ENCODE results near the gene ARHGAP26. TPM values are rescaled to one million over a fixed set of nuclear protein-coding genes. Genes with fewer than 3 reads are reported as not detected.

Gene ARHGAP26
- polyA plus RNA-seq, 3 donors: 26.5 to 56.8 (median 28.7) TPM

DNA sequence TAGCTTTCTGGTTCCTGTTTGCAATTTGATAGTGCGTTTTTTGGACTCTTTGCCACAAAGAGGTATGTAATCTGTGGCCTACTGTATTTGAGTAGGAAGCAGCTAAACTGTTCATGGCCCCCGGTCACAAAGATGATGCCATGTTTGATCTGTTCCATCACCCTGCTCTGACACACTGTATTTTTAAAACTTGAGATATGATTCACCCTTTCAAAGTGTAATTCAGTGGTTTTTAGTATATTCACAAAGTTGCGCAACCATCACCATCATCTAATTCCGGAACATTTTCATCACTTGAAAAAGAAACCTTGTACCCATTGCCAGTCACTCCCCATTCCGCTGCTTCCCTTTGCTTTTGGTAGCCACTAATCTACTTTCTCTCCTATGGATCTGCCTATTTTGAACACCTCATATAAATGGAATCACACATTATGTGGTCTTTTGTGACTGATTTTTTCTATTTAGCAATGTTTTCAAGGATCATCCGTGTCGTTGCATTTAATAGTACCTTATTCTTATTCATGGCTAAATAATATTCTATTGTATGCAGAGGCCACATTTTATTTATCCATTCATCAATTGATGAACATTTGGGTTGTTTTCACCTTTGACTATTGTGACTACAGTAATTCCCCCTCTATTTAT, 491.7 kb downstream of the ARHGAP26 start:
- H3K4me3 ChIP-seq (replicated peaks in 1 of 3; ENCODE audit: low read depth in 2 of 3, low read length in 3 of 3): no peak overlapping the region
- DNase-seq: peak; percentile 70 to 89 (median 82)
- H3K27me3 ChIP-seq (ENCODE audit: control insufficient read depth in 2 of 2, insufficient read depth in 2 of 2, low read length in 2 of 2): no peaks in the 10 kb centered on the region
- H3K9me3 ChIP-seq (replicated peaks in 1 of 2; ENCODE audit: control insufficient read depth in 1 of 2, insufficient read depth in 1 of 2, low read length in 2 of 2): peaks cover 0 to 4% of the 10 kb centered on the region in 2 donors
- TF ChIP-seq, protein P1, sequence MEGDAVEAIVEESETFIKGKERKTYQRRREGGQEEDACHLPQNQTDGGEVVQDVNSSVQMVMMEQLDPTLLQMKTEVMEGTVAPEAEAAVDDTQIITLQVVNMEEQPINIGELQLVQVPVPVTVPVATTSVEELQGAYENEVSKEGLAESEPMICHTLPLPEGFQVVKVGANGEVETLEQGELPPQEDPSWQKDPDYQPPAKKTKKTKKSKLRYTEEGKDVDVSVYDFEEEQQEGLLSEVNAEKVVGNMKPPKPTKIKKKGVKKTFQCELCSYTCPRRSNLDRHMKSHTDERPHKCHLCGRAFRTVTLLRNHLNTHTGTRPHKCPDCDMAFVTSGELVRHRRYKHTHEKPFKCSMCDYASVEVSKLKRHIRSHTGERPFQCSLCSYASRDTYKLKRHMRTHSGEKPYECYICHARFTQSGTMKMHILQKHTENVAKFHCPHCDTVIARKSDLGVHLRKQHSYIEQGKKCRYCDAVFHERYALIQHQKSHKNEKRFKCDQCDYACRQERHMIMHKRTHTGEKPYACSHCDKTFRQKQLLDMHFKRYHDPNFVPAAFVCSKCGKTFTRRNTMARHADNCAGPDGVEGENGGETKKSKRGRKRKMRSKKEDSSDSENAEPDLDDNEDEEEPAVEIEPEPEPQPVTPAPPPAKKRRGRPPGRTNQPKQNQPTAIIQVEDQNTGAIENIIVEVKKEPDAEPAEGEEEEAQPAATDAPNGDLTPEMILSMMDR (IDR thresholded peaks at IDR 0.05): no peak
- H3K4me3 Mint-ChIP-seq: peak overlapping the region in 1 of 2 donors; percentile 15
- peaks cover 0 to 10% (median 6%) of the 10 kb centered on the region in 7 donors for H3K9me3 Mint-ChIP-seq
- H3K27ac ChIP-seq (ENCODE audit: low read depth in 1 of 2, low read length in 2 of 2): peak overlapping the region in 1 of 2 donors; percentile 71
- H3K36me3 Mint-ChIP-seq: no peaks in the 10 kb centered on the region
- peaks cover 3 to 10% of the 10 kb centered on the region in 2 donors for H3K4me1 ChIP-seq (ENCODE audit: control insufficient read depth in 1 of 2, insufficient read depth in 2 of 2, low read length in 2 of 2)
- no peak overlapping the region for H2AFZ ChIP-seq (ENCODE audit: insufficient read depth, low read depth, low read length, poor library complexity, severe bottlenecking)
- H3K36me3 ChIP-seq (replicated peaks in 1 of 2; ENCODE audit: control insufficient read depth in 1 of 2, insufficient read depth in 2 of 2, low read length in 2 of 2): no peaks in the 10 kb centered on the region
- H3K27me3 Mint-ChIP-seq (ENCODE audit: low read depth in 3 of 3): no peaks in the 10 kb centered on the region
- intact Hi-C loops (cut with micrococcal nuclease): loop anchor here in 1 of 2 donors (10.0 kb wide), 2 partner anchors 47 to 257 kb away; no protein-coding TSS in a partner anchor
- no peak overlapping the region for H3K4me2 ChIP-seq (replicated peaks; ENCODE audit: extremely low read depth, low read length, poor library complexity, severe bottlenecking)
- peaks cover 18% of the 10 kb centered on the region for H3K4me1 Mint-ChIP-seq
- H3K79me2 ChIP-seq (ENCODE audit: insufficient read depth, low read length): no peaks in the 10 kb centered on the region
- no peaks in the 10 kb centered on the region for H4K20me1 ChIP-seq (ENCODE audit: insufficient read depth, low read length)
- peak overlapping the region; percentile 76 to 91 (median 87) for H3K27ac Mint-ChIP-seq
- WGBS (ENCODE audit: insufficient coverage): 33% methylated on average over 1 of the region's 7 CpGs
- H3K9ac ChIP-seq (ENCODE audit: insufficient read depth, low read length, poor library complexity, severe bottlenecking): no peak overlapping the region

DNA sequence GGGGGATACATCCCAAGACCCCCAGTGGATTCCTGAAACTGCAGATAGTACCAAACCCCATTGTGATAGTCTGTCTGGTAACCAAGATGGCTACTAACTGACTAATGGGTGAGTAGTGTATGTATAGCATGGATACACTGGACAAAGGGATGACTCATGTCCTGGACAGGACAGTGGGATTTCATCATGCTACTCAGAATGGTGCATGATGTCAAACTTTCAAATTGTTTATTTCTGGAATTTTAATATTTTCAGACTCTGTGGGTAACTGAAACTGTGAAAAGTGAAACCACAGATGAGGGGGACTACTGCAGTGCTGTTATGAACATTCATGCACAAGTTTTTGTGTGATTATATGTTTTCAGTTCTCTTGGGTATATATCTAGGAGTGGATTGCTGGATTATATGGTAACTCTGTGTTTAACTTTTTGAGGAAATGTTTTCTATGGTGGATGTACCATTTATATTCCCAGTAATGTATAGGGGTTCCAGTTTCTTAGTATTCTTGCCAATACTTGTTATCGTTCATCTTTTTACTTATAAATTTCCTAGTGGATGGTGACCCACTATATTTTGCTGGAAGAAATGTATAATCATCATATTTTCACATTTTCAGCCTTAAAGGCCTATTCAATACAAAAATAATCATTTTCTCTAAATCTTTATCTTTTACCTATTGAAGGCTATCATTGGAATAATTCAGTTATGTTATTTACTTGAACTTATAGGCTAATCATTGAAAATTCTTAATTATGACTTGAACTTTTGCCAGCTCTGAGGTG, 492.4 kb downstream of the ARHGAP26 start:
- Histone ChIP-seq H4K20me1 (ENCODE audit: insufficient read depth, low read length) (no peaks in the 10 kb centered on the region), H3K4me1 (ENCODE audit: control insufficient read depth in 1 of 2, insufficient read depth in 2 of 2, low read length in 2 of 2) (peaks cover 3 to 10% of the 10 kb centered on the region in 2 donors), H3K4me2 (replicated peaks; ENCODE audit: extremely low read depth, low read length, poor library complexity, severe bottlenecking) (no peak overlapping the region), H3K79me2 (ENCODE audit: insufficient read depth, low read length) (no peaks in the 10 kb centered on the region), H3K36me3 (replicated peaks in 1 of 2; ENCODE audit: control insufficient read depth in 1 of 2, insufficient read depth in 2 of 2, low read length in 2 of 2) (no peaks in the 10 kb centered on the region), H3K9ac (ENCODE audit: insufficient read depth, low read length, poor library complexity, severe bottlenecking) (no peak overlapping the region), H3K9me3 (replicated peaks in 1 of 2; ENCODE audit: control insufficient read depth in 1 of 2, insufficient read depth in 1 of 2, low read length in 2 of 2) (peaks cover 0 to 6% of the 10 kb centered on the region in 2 donors), H3K27me3 (ENCODE audit: control insufficient read depth in 2 of 2, insufficient read depth in 2 of 2, low read length in 2 of 2) (no peaks in the 10 kb centered on the region), H3K27ac (ENCODE audit: low read depth in 1 of 2, low read length in 2 of 2) (peak overlapping the region in 1 of 2 donors; percentile 71), H2AFZ (ENCODE audit: insufficient read depth, low read depth, low read length, poor library complexity, severe bottlenecking) (no peak overlapping the region), H3K4me3 (replicated peaks in 1 of 3; ENCODE audit: low read depth in 2 of 3, low read length in 3 of 3) (no peak overlapping the region)
- Mint-ChIP-seq H3K4me3 (no peak overlapping the region), H3K9me3 (peaks cover 2 to 14% (median 7%) of the 10 kb centered on the region in 7 donors), H3K4me1 (peaks cover 18% of the 10 kb centered on the region), H3K36me3 (no peaks in the 10 kb centered on the region), H3K27me3 (ENCODE audit: low read depth in 3 of 3) (no peaks in the 10 kb centered on the region), H3K27ac (peak overlapping the region; percentile 76 to 91 (median 87))
- TF ChIP-seq, protein P1 (IDR thresholded peaks at IDR 0.05): no peak
- peak; percentile 67 to 93 (median 82) for DNase-seq
- intact Hi-C loops (cut with micrococcal nuclease): loop anchor here in 1 of 2 donors (10.0 kb wide), 2 partner anchors 48 to 258 kb away; no protein-coding TSS in a partner anchor
- WGBS (ENCODE audit: insufficient coverage): no CpG with 5 or more reads among the region's 1 CpG
